ENCODE measurements around the gene IDH2. TPM values are rescaled to one million over a fixed set of nuclear protein-coding genes. Genes with fewer than 3 reads are reported as not detected.

Gene IDH2
- total RNA-seq, 1 experiment from 2014 or later, result 94.1 TPM

GRCh38 chr15:90104551-90104950 is 2.3 kb upstream of the IDH2 start:
- ChIA-PET CTCF (no interaction called here), POLR2A (ENCODE audit: unreplicated experiment) (no interaction called here)
- BruUV-seq (replicated peaks), result no TSS peak
- Histone ChIP-seq H3K9me2 (replicated peaks; ENCODE audit: low read length) (no peaks in the 10 kb centered on the region), H3F3A (ENCODE audit: low read length, unreplicated experiment) (no peaks in the 10 kb centered on the region), H3K36me3 (ENCODE audit: low read depth, low read length) (no peaks in the 10 kb centered on the region), H3K27ac (ENCODE audit: low read length) (no peak overlapping the region), H3K4me3 (ENCODE audit: low read length) (no peak overlapping the region), H3K79me2 (ENCODE audit: low read length) (peaks cover 20% of the 10 kb centered on the region), H3K9ac (ENCODE audit: low read length) (no peak overlapping the region), H3K4me2 (ENCODE audit: low read length) (peak overlapping the region; percentile 67), H2AFZ (ENCODE audit: low read length) (no peak overlapping the region), H3K27me3 (ENCODE audit: low read length) (no peaks in the 10 kb centered on the region), H4K20me1 (ENCODE audit: low read length) (no peaks in the 10 kb centered on the region), H3K4me1 (ENCODE audit: insufficient read depth, low read length) (peaks cover 41% of the 10 kb centered on the region), H3K9me3 (ENCODE audit: low read length) (no peaks in the 10 kb centered on the region)
- ATAC-seq, result no peak
- intact Hi-C loops (cut with micrococcal nuclease), result no loop called here
- peak; percentile 85 for DNase-seq
- TF ChIP-seq CTCF (conservative IDR thresholded peaks at IDR 0.05; ENCODE audit: low read depth, low read length) (no peak), EZH2phosphoT487 (IDR thresholded peaks at IDR 0.05; ENCODE audit: borderline replicate concordance, low read length) (no peak), EZH2 (IDR thresholded peaks at IDR 0.05; ENCODE audit: low read length, unreplicated experiment) (no peak)

GRCh38 chr15:90103701-90104329 is 1.5 kb upstream of the IDH2 start:
- POLR2A ChIA-PET (ENCODE audit: unreplicated experiment), result no interaction called here
- CTCF ChIA-PET, result no interaction called here
- no peak for DNase-seq
- Histone ChIP-seq H3K4me3 (ENCODE audit: low read length) (no peak overlapping the region), H3K9me3 (ENCODE audit: low read length) (no peaks in the 10 kb centered on the region), H3K27me3 (ENCODE audit: low read length) (no peaks in the 10 kb centered on the region), H3K9ac (ENCODE audit: low read length) (no peak overlapping the region), H2AFZ (ENCODE audit: low read length) (no peak overlapping the region), H3K9me2 (replicated peaks; ENCODE audit: low read length) (no peaks in the 10 kb centered on the region), H3K4me2 (ENCODE audit: low read length) (peak overlapping the region; percentile 90; the same call in 1 of the 2 replicates), H4K20me1 (ENCODE audit: low read length) (no peaks in the 10 kb centered on the region), H3K36me3 (ENCODE audit: low read depth, low read length) (no peaks in the 10 kb centered on the region), H3K4me1 (ENCODE audit: insufficient read depth, low read length) (peaks cover 41% of the 10 kb centered on the region), H3K27ac (ENCODE audit: low read length) (no peak overlapping the region), H3F3A (ENCODE audit: low read length, unreplicated experiment) (no peaks in the 10 kb centered on the region), H3K79me2 (ENCODE audit: low read length) (peaks cover 20% of the 10 kb centered on the region)
- ATAC-seq, result no peak
- no TSS peak for BruUV-seq (replicated peaks)
- TF ChIP-seq CTCF (conservative IDR thresholded peaks at IDR 0.05; ENCODE audit: low read depth, low read length), result no peak
- TF ChIP-seq EZH2 (IDR thresholded peaks at IDR 0.05; ENCODE audit: low read length, unreplicated experiment), result no peak
- intact Hi-C loops (cut with micrococcal nuclease), result no loop called here

- no peaks in the 10 kb centered on the region for H3K9me2 ChIP-seq (replicated peaks; ENCODE audit: low read length)
- H3K27me3 ChIP-seq (ENCODE audit: low read length), result no peaks in the 10 kb centered on the region
- peak overlapping the region; percentile 84 for H3K4me3 ChIP-seq (ENCODE audit: low read length)
- no peaks in the 10 kb centered on the region for H3F3A ChIP-seq (ENCODE audit: low read length, unreplicated experiment)
- TF ChIP-seq EZH2phosphoT487 (IDR thresholded peaks at IDR 0.05; ENCODE audit: borderline replicate concordance, low read length) (no peak), CTCF (conservative IDR thresholded peaks at IDR 0.05; ENCODE audit: low read depth, low read length) (no peak), EZH2 (IDR thresholded peaks at IDR 0.05; ENCODE audit: low read length, unreplicated experiment) (no peak)
- H3K9ac ChIP-seq (ENCODE audit: low read length), result peak overlapping the region; percentile 84
- DNase-seq, result no peak
- ChIA-PET CTCF (no interaction called here), POLR2A (ENCODE audit: unreplicated experiment) (no interaction called here)
- peaks cover 20% of the 10 kb centered on the region for H3K79me2 ChIP-seq (ENCODE audit: low read length)
- peak overlapping the region; percentile 72 for H2AFZ ChIP-seq (ENCODE audit: low read length)
- H4K20me1 ChIP-seq (ENCODE audit: low read length), result no peaks in the 10 kb centered on the region
- peak overlapping the region; percentile 90 for H3K4me2 ChIP-seq (ENCODE audit: low read length)
- H3K9me3 ChIP-seq (ENCODE audit: low read length), result no peaks in the 10 kb centered on the region
- no peaks in the 10 kb centered on the region for H3K36me3 ChIP-seq (ENCODE audit: low read depth, low read length)
- peaks cover 32% of the 10 kb centered on the region for H3K4me1 ChIP-seq (ENCODE audit: insufficient read depth, low read length)
- ATAC-seq, result peak; percentile 8; the same call in 1 of the 2 replicates
- intact Hi-C loops (cut with micrococcal nuclease), result no loop called here
- 0 out of 2 replicates have a peak overlapping the region, but pooled peaks have one; percentile 6 for H3K27ac ChIP-seq (ENCODE audit: low read length)
- BruUV-seq (replicated peaks), result TSS peak; percentile 54
These were observed 919 bp downstream of the IDH2 start for GRCh38 chr15:90101130-90101968.
